Activated CD8-positive, alpha-beta memory T cell treated with anti-CD3 and anti-CD28 coated beads, Interleukin-2, amount 50 U/mL, for 1 hour (primary cell): ENCODE results near the gene DAP3.

Experiments used
- DNase-seq: peaks from one replicate; pipeline ENCODE4 v3.0.0-alpha.2; 2020; ENCODE audit errors: extremely low read depth

Gene DAP3

DNA sequence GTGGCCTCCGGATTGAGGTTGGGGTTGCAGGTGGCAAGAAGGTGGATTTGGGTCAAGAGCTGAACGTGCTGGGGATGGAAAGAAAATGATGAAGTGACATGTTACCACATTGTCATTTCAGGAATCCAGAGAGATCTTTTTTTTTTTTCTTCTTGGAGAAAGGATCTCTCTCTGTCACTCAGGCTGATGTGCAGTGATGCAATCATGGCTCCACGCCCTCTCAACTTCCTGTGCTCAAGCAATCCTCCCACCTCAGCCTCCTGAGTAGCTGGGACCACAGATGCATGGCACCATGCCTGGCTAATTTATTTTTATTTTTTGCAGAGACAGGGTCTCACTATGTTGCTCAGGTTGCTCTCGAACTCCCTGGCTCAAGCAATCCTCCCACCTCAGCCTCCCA lies 87.5 kb downstream of the DAP3 start:
- no peak for DNase-seq

DNA sequence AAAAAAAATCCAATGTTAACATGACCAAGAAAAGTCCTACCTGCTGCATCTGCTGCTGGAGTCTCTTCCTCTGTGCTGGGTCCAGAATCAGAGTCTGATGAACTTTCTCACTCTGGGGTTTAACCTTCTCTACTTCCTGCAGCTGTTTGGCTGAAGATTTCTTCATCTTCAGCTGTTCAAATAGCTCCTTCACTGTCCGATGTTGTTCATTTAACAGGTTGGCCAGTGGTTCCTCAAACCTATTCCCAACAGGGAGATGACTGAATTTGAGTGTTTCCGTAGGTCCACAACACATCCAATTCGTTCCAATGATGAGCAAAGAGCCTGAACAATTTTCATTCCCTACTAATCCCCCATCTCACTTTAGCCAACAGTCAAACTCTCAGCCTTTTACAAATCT lies 88.7 kb downstream of the DAP3 start:
- DNase-seq: no peak
